Skeletal muscle cell (primary cell): ENCODE data around the gene ZFAND3.

Experiments
- DNase-seq: peaks from one replicate; pipeline ENCODE4 v3.0.0-alpha.2; 2010; ENCODE audit warnings: low read depth
- H3K4me3 ChIP-seq: 2 replicates; pipeline ENCODE4 v1.5.1; 2011; ENCODE audit warnings: low read depth, mild to moderate bottlenecking, control low read depth, low read length, moderate library complexity

ZFAND3 gene

GRCh38 chr6:38198219-38198618, 378.7 kb downstream of the ZFAND3 start:
- H3K4me3 ChIP-seq, result no peak overlapping the region
- DNase-seq, result no peak
